ENCODE results near the gene KIF24. TPM values are rescaled to one million over a fixed set of nuclear protein-coding genes. Genes with fewer than 3 reads are reported as not detected.

Gene KIF24
- total and polyA plus RNA-seq, 2 of the 8 experiments (the other 6 are each of a cell fraction or from before 2014, with no cell fraction given), result 2.7 to 3.9 TPM

DNA sequence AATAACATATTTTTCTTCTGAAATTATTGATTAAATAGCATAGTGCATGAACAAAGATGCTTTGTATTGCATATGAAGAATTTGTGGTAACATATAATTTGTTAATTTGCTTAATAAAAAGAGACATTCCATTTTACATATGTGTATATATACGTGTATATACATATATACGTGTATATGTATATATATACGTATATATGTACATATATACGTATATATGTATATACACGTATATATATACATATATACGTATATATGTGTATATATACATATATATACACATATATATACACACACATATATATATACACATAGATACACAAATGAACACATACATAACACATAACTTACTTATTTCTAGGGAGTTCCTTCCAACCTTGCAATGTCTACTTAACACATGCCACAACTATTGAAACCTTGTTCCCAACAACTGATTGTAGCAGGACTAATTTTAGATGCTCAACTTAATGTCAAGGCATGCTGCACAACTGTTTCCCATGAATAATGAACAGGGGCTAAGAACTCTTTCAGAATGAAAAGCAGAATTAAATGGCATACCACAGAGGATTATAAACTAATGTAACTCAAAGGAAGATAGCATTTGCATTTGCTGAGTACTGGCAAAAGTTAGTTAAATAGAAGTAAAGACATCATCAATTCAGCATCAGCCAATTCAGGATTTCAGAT lies 17.4 kb downstream of the KIF24 start:
- FAIRE-seq, result no peak
- H3K9ac ChIP-seq (replicated peaks in 1 of 4; ENCODE audit: extremely low read depth in 1 of 4, low read depth in 3 of 4, low read length in 3 of 4), result no peak overlapping the region
- H3K4me2 ChIP-seq (ENCODE audit: insufficient read depth in 1 of 2, low read depth in 2 of 2, low read length in 2 of 2), result no peak overlapping the region

More for the DNA sequence above, 17.4 kb downstream of the KIF24 start:
- Histone ChIP-seq H3K23me2 (ENCODE audit: low read depth, low read length) (no peaks in the 10 kb centered on the region), H3K27me3 (replicated peaks in 1 of 4; ENCODE audit: control insufficient read depth in 3 of 4, extremely low read depth in 1 of 4, insufficient read depth in 3 of 4, low read length in 3 of 4) (no peaks in the 10 kb centered on the region), H2BK120ac (replicated peaks; ENCODE audit: low read depth, low read length) (no peak overlapping the region), H4K8ac (ENCODE audit: extremely low read depth, insufficient read depth, low read length) (no peak overlapping the region), H4K91ac (replicated peaks; ENCODE audit: insufficient read length, low read length) (no peak overlapping the region), H2BK15ac (ENCODE audit: low read length) (no peak overlapping the region), H3K56ac (replicated peaks; ENCODE audit: insufficient read length, low read depth, low read length) (no peak overlapping the region), H3K4me1 (replicated peaks in 1 of 4; ENCODE audit: control insufficient read depth in 3 of 4, insufficient read depth in 4 of 4, low read length in 3 of 4) (no peaks in the 10 kb centered on the region), H3K79me1 (ENCODE audit: low read depth, low read length) (no peaks in the 10 kb centered on the region), H4K5ac (ENCODE audit: insufficient read length, low read depth, low read length) (no peak overlapping the region), H3K14ac (ENCODE audit: insufficient read length) (no peak overlapping the region), H3K4ac (replicated peaks; ENCODE audit: insufficient read length, low read depth, low read length) (no peak overlapping the region), H4K20me1 (replicated peaks in 1 of 2; ENCODE audit: control insufficient read depth in 1 of 2, insufficient read depth in 2 of 2, low read length in 2 of 2) (no peaks in the 10 kb centered on the region), H3K9me3 (ENCODE audit: insufficient read depth in 2 of 2, low read depth in 1 of 2, low read length in 1 of 2) (no peaks in the 10 kb centered on the region), H2AFZ (ENCODE audit: low read length) (no peak overlapping the region), H2BK12ac (ENCODE audit: low read depth, low read length) (no peak overlapping the region), H3K27ac (ENCODE audit: low read depth, low read length) (no peak overlapping the region), H2BK20ac (ENCODE audit: low read length) (no peak overlapping the region), H3K4me3 (ENCODE audit: extremely low read depth in 1 of 4, insufficient read depth in 2 of 4, low read depth in 3 of 4, low read length in 4 of 4) (no peak overlapping the region), H3K23ac (ENCODE audit: insufficient read length) (no peak overlapping the region), H3K79me2 (ENCODE audit: control insufficient read depth in 1 of 2, insufficient read depth in 2 of 2, low read length in 2 of 2) (no peaks in the 10 kb centered on the region), H3K36me3 (ENCODE audit: control insufficient read depth in 2 of 4, insufficient read depth in 4 of 4, low read length in 3 of 4) (no peaks in the 10 kb centered on the region), H2AK5ac (ENCODE audit: low read depth, low read length) (no peak overlapping the region), H2BK5ac (ENCODE audit: low read depth, low read length) (no peak overlapping the region), H3K18ac (ENCODE audit: extremely low read depth, low read length) (no peak overlapping the region)
- no peak for TF ChIP-seq POLR2AphosphoS5 (IDR thresholded peaks at IDR 0.05; ENCODE audit: low read depth, low read length)
- no peak for TF ChIP-seq SUZ12 (IDR thresholded peaks at IDR 0.05; ENCODE audit: low read length)
- TF ChIP-seq KDM4A (IDR thresholded peaks at IDR 0.05; ENCODE audit: low read depth, low read length, severe bottlenecking), result no peak
- TF ChIP-seq FOSL1 (IDR thresholded peaks at IDR 0.05; ENCODE audit: insufficient read depth, low read depth, low read length), result no peak
- TF ChIP-seq CREB1 (IDR thresholded peaks at IDR 0.05), result no peak
- no peak for TF ChIP-seq ATF3 (IDR thresholded peaks at IDR 0.05; ENCODE audit: insufficient read depth, low read depth, low read length)
- TF ChIP-seq GTF2F1 (IDR thresholded peaks at IDR 0.05; ENCODE audit: borderline replicate concordance, low read depth, low read length), result no peak
- no peak for TF ChIP-seq CTBP2 (IDR thresholded peaks at IDR 0.05; ENCODE audit: borderline replicate concordance, insufficient read depth, insufficient read length, low read length)
- no peak for TF ChIP-seq JUN (IDR thresholded peaks at IDR 0.05; ENCODE audit: low read depth, low read length)
- TF ChIP-seq CBX5 (IDR thresholded peaks at IDR 0.05; ENCODE audit: low read depth, low read length), result no peak
- TF ChIP-seq TEAD4 (IDR thresholded peaks at IDR 0.05; ENCODE audit: low read depth, low read length), result no peak
- ChIA-PET POLR2A (ENCODE audit: partially characterized antibody) (no interaction called here), CTCF (ENCODE audit: partially characterized antibody) (no interaction called here)
- 81% methylated on average over 6 of the region's 6 CpGs; no CpG with 5 or more reads in 1 of the 2 experiments for WGBS, 2 experiments (ENCODE audit: extremely low coverage in 1 of 2, insufficient coverage in 1 of 2, insufficient read length in 1 of 2, insufficient replicate concordance in 2 of 2, low coverage in 1 of 2, low lambda C conversion rate in 2 of 2, missing lambda C conversion rate in 1 of 2)
- DNase-seq (ENCODE audit: low read depth in 1 of 2, low spot score in 2 of 2), result no peak

Measured in H1 (cell line).